SJCRH30 (cell line): ENCODE measurements around the gene KANSL1. TPM values are rescaled to one million over a fixed set of nuclear protein-coding genes. Genes with fewer than 3 reads are reported as not detected.
"Not testable (repeated sequence)": the region's sequence is repeated elsewhere in the genome, so short reads cannot be mapped to it uniquely, and the experiment has no call there.

Experiments used
- DNase-seq, 2 experiments: peaks; one replicate each; pipeline ENCODE4 v3.0.0-alpha.2; 2015 to 2020
- H3K27ac ChIP-seq: fragments of 250-450 bp; sonication (Bioruptor Pico); 2 replicates; pipeline ENCODE4 v1.5.1; 2020; ENCODE audit warnings: mild to moderate bottlenecking, moderate library complexity
- H3K27me3 ChIP-seq: fragments of 250-450 bp; sonication (Bioruptor Pico); 2 replicates; pipeline ENCODE4 v1.5.1; 2020; ENCODE audit warnings: mild to moderate bottlenecking, moderate library complexity
- H3K36me3 ChIP-seq: fragments of 250-450 bp; sonication (Bioruptor Pico); 2 replicates; pipeline ENCODE4 v1.5.1; 2020; ENCODE audit warnings: mild to moderate bottlenecking, moderate library complexity
- H3K4me1 ChIP-seq: fragments of 250-450 bp; sonication (Bioruptor Pico); 2 replicates; pipeline ENCODE4 v1.5.1; 2020; ENCODE audit warnings: mild to moderate bottlenecking, moderate library complexity
- H3K4me3 ChIP-seq: fragments of 250-450 bp; sonication (Bioruptor Pico); 2 replicates; pipeline ENCODE4 v1.5.1; 2020; ENCODE audit warnings: mild to moderate bottlenecking, moderate library complexity
- H3K9me3 ChIP-seq: fragments of 250-450 bp; sonication (Bioruptor Pico); replicated peaks from 2 replicates; pipeline ENCODE4 v1.5.1; 2020; ENCODE audit warnings: mild to moderate bottlenecking, moderate library complexity
- total RNA-seq: library from RNA; depleted of rRNA; stranded (reverse); fragments of >200 nt; shearing (Covaris generic); gene quantifications from 2 replicates; pipeline ENCODE4 v1.2.3, GENCODE V29; 2014

Gene KANSL1
- total RNA-seq, 1 experiment from 2014 or later: 79.0 TPM

DNA sequence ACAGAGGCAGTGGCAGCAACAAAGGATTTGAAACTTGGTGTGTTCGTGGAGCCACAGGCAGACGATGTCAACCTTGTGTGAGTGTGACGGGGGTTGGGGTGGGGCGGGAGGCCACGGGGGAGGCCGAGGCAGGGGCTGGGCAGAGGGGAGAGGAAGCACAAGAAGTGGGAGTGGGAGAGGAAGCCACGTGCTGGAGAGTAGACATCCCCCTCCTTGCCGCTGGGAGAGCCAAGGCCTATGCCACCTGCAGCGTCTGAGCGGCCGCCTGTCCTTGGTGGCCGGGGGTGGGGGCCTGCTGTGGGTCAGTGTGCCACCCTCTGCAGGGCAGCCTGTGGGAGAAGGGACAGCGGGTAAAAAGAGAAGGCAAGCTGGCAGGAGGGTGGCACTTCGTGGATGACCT, 168.6 kb downstream of the KANSL1 start:
- peaks cover 6% of the 10 kb centered on the region; the same call in 1 of the 2 replicates for H3K36me3 ChIP-seq

DNA sequence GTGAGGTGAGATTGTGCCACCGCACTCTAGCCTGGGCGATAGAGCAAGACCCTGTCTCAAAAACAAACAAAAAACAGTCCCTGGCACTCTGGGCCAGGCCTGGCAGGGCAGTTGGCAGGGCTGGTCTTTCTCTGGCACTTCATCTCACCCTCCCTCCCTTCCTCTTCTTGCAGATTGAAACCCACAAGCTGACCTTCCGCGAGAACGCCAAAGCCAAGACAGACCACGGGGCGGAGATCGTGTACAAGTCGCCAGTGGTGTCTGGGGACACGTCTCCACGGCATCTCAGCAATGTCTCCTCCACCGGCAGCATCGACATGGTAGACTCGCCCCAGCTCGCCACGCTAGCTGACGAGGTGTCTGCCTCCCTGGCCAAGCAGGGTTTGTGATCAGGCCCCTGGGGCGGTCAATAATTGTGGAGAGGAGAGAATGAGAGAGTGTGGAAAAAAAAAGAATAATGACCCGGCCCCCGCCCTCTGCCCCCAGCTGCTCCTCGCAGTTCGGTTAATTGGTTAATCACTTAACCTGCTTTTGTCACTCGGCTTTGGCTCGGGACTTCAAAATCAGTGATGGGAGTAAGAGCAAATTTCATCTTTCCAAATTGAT, 169.3 kb downstream of the KANSL1 start:
- no peak for DNase-seq
- H3K36me3 ChIP-seq: peaks cover 5% of the 10 kb centered on the region; the same call in 1 of the 2 replicates
- no peaks in the 10 kb centered on the region for H3K27me3 ChIP-seq
- H3K4me1 ChIP-seq: no peaks in the 10 kb centered on the region
- no peaks in the 10 kb centered on the region for H3K9me3 ChIP-seq
- no peak overlapping the region for H3K4me3 ChIP-seq
- no peak overlapping the region for H3K27ac ChIP-seq

More for the DNA sequence above, 168.6 kb downstream of the KANSL1 start:
- Histone ChIP-seq H3K4me3 (no peak overlapping the region), H3K9me3 (no peaks in the 10 kb centered on the region), H3K27ac (no peak overlapping the region), H3K27me3 (no peaks in the 10 kb centered on the region), H3K4me1 (no peaks in the 10 kb centered on the region)
- no peak for DNase-seq

DNA sequence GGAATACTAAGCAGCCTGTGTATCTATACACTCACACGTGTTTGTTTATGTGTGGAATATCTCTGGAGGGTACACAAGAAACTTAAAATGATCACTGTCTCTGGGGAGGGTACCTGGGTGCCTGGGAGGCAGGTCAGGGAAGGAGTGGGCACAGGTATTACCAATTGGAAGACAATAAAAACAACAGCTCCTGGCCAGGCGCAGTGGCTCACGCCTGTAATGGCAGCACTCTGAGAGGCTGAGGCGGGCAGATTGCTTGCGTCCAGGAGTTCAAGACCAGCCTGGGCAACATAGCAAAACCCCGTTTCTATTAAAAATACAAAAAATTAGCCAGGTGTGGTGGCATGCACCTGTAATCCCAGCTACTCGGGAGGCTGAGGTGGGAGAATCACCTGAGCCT, 169.9 kb downstream of the KANSL1 start:
- DNase-seq: not testable (repeated sequence)

DNA sequence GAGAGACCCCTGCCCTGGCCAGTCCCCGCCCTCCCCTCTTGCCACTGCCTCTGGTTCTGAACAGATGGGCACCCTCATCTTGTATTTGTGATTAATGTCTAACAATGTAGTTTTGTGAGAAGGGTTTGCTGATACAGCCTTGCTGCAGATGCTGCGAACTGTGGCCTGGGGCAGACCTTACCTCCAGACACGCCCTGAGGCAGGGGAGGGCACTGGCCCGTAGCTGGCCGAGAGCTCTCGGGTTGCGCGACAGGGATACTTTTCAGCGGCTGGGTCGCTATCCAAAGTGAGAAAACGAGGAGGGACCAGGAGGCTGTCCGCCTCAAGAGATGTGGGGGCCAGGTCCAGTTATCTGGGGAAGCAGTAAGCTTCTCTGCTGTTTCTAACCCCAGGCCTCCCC, 172.2 kb downstream of the KANSL1 start:
- Histone ChIP-seq H3K27me3 (no peaks in the 10 kb centered on the region), H3K4me1 (no peaks in the 10 kb centered on the region), H3K9me3 (no peaks in the 10 kb centered on the region), H3K36me3 (no peaks in the 10 kb centered on the region; the same call in 1 of the 2 replicates), H3K4me3 (no peak overlapping the region), H3K27ac (no peak overlapping the region)
- no peak for DNase-seq

More for the DNA sequence above, 169.9 kb downstream of the KANSL1 start:
- not testable (repeated sequence) for H3K36me3 ChIP-seq, H3K27me3 ChIP-seq, H3K4me3 ChIP-seq, H3K4me1 ChIP-seq, H3K27ac ChIP-seq, H3K9me3 ChIP-seq

DNA sequence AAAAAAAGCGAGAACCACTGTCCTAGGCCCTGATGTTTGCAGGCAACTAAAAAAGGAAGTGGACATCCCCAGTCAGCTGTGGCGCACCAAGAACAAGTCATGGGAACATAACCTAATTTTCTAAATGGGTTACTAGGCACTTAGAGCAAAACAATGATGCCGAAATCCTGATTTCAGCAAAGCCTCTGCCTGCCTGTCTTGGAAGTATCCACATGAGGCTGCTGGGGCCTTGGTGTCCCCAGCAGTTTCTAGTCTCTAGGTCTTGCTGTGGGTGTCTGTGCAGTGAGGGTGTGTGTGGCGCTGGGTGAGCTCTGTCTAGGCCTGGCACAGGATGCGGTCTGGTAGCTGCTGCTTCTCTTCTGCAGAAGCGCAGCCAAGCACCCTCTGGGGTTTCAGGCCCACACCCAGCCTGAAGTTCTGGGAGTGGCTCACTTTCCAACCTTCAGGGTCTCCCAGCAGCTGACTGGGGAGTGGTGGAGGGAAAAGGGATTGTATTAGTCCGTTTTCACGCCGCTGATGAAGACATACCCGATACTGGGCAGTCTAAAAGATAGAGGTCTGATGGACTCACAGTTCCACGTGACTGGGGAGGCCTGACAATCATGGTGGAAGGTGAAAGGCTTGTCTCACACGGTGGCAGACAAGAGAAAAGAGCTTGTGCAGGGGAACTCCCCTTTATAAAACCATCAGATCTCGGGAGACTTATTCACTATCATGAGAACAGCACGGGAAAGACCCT, 173.0 kb downstream of the KANSL1 start:
- DNase-seq: no peak

DNA sequence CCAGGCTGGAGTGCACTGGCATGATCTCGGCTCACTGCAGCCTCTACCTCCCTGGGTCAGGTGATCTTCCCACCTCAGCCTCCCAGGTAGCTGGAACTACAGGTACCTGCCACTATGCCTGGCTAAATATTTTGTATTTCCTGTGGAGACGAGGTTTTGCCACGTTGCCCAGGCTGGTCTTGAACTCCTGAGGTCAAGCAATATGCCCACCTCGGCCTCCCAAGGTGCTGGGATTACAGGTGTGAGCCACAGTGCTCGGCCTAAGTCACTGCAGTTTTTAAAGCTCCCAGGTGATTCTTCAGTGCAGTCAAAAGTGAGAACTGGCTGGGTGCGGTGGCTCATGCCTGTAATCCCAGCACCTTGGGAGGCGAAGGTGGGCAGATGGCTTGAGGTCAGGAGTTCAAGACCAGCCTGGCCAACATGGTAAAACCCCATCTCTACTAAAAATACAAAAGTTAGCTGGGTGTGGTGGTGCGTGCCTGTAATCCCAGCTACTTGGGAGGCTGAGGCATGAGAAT, 173.8 kb downstream of the KANSL1 start:
- not testable (repeated sequence) for H3K4me1 ChIP-seq

More for the DNA sequence above, 173.0 kb downstream of the KANSL1 start:
- Histone ChIP-seq H3K9me3 (no peaks in the 10 kb centered on the region), H3K27me3 (no peaks in the 10 kb centered on the region), H3K36me3 (no peaks in the 10 kb centered on the region; the same call in 1 of the 2 replicates), H3K4me1 (no peaks in the 10 kb centered on the region), H3K4me3 (no peak overlapping the region), H3K27ac (no peak overlapping the region)

DNA sequence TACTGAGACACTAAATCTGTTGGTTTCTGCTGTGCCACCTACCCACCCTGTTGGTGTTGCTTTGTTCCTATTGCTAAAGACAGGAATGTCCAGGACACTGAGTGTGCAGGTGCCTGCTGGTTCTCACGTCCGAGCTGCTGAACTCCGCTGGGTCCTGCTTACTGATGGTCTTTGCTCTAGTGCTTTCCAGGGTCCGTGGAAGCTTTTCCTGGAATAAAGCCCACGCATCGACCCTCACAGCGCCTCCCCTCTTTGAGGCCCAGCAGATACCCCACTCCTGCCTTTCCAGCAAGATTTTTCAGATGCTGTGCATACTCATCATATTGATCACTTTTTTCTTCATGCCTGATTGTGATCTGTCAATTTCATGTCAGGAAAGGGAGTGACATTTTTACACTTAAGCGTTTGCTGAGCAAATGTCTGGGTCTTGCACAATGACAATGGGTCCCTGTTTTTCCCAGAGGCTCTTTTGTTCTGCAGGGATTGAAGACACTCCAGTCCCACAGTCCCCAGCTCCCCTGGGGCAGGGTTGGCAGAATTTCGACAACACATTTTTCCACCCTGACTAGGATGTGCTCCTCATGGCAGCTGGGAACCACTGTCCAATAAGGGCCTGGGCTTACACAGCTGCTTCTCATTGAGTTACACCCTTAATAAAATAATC, 179.6 kb downstream of the KANSL1 start:
- 0 out of 2 replicates have a peak overlapping the region, but pooled peaks have one; percentile 4 for H3K27ac ChIP-seq
- H3K4me3 ChIP-seq: no peak overlapping the region
- H3K36me3 ChIP-seq: no peaks in the 10 kb centered on the region
- H3K27me3 ChIP-seq: no peaks in the 10 kb centered on the region
- H3K4me1 ChIP-seq: peaks cover 18% of the 10 kb centered on the region
- no peaks in the 10 kb centered on the region for H3K9me3 ChIP-seq
- DNase-seq: peak; percentile 69 to 77

More for the DNA sequence above, 173.8 kb downstream of the KANSL1 start:
- H3K36me3 ChIP-seq, DNase-seq, H3K27ac ChIP-seq, H3K27me3 ChIP-seq, H3K4me3 ChIP-seq, H3K9me3 ChIP-seq: not testable (repeated sequence)

DNA sequence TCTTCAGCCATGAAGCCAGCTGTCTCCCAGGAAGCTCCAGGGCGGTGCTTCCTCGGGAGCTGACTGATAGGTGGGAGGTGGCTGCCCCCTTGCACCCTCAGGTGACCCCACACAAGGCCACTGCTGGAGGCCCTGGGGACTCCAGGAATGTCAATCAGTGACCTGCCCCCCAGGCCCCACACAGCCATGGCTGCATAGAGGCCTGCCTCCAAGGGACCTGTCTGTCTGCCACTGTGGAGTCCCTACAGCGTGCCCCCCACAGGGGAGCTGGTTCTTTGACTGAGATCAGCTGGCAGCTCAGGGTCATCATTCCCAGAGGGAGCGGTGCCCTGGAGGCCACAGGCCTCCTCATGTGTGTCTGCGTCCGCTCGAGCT, 180.1 kb downstream of the KANSL1 start:
- H3K4me3 ChIP-seq: no peak overlapping the region
- peaks cover 18% of the 10 kb centered on the region for H3K4me1 ChIP-seq
- H3K27ac ChIP-seq: no peak overlapping the region
- DNase-seq: no peak
- no peaks in the 10 kb centered on the region for H3K9me3 ChIP-seq
- H3K36me3 ChIP-seq: no peaks in the 10 kb centered on the region
- H3K27me3 ChIP-seq: no peaks in the 10 kb centered on the region

DNA sequence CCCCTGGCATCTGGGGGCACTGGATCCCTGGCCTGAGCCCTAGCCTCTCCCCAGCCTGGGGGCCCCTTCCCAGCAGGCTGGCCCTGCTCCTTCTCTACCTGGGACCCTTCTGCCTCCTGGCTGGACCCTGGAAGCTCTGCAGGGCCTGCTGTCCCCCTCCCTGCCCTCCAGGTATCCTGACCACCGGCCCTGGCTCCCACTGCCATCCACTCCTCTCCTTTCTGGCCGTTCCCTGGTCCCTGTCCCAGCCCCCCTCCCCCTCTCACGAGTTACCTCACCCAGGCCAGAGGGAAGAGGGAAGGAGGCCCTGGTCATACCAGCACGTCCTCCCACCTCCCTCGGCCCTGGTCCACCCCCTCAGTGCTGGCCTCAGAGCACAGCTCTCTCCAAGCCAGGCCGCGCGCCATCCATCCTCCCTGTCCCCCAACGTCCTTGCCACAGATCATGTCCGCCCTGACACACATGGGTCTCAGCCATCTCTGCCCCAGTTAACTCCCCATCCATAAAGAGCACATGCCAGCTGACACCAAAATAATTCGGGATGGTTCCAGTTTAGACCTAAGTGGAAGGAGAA, 180.6 kb downstream of the KANSL1 start:
- Histone ChIP-seq H3K27ac (no peak overlapping the region), H3K9me3 (no peaks in the 10 kb centered on the region), H3K36me3 (no peaks in the 10 kb centered on the region), H3K4me1 (peaks cover 18% of the 10 kb centered on the region), H3K27me3 (no peaks in the 10 kb centered on the region), H3K4me3 (no peak overlapping the region)
- no peak for DNase-seq

DNA sequence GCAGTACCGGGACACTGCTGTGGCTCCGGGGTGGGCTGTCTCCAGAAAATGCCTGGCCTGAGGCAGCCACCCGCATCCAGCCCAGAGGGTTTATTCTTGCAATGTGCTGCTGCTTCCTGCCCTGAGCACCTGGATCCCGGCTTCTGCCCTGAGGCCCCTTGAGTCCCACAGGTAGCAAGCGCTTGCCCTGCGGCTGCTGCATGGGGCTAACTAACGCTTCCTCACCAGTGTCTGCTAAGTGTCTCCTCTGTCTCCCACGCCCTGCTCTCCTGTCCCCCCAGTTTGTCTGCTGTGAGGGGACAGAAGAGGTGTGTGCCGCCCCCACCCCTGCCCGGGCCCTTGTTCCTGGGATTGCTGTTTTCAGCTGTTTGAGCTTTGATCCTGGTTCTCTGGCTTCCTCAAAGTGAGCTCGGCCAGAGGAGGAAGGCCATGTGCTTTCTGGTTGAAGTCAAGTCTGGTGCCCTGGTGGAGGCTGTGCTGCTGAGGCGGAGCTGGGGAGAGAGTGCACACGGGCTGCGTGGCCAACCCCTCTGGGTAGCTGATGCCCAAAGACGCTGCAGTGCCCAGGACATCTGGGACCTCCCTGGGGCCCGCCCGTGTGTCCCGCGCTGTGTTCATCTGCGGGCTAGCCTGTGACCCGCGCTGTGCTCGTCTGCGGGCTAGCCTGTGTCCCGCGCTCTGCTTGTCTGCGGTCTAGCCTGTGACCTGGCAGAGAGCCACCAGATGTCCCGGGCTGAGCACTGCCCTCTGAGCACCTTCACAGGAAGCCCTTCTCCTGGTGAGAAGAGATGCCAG, 181.3 kb downstream of the KANSL1 start:
- no peak overlapping the region for H3K27ac ChIP-seq
- peaks cover 18% of the 10 kb centered on the region for H3K4me1 ChIP-seq
- no peaks in the 10 kb centered on the region for H3K36me3 ChIP-seq
- H3K9me3 ChIP-seq: no peaks in the 10 kb centered on the region
- no peaks in the 10 kb centered on the region for H3K27me3 ChIP-seq
- no peak overlapping the region for H3K4me3 ChIP-seq
- DNase-seq: no peak

DNA sequence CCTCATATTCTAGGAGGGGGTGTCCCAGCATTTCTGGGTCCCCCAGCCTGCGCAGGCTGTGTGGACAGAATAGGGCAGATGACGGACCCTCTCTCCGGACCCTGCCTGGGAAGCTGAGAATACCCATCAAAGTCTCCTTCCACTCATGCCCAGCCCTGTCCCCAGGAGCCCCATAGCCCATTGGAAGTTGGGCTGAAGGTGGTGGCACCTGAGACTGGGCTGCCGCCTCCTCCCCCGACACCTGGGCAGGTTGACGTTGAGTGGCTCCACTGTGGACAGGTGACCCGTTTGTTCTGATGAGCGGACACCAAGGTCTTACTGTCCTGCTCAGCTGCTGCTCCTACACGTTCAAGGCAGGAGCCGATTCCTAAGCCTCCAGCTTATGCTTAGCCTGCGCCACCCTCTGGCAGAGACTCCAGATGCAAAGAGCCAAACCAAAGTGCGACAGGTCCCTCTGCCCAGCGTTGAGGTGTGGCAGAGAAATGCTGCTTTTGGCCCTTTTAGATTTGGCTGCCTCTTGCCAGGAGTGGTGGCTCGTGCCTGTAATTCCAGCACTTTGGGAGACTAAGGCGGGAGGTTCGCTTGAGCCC, 182.5 kb downstream of the KANSL1 start:
- H3K4me3 ChIP-seq: no peak overlapping the region
- H3K4me1 ChIP-seq: peaks cover 18% of the 10 kb centered on the region
- H3K27ac ChIP-seq: no peak overlapping the region
- no peaks in the 10 kb centered on the region for H3K36me3 ChIP-seq
- no peak for DNase-seq
- no peaks in the 10 kb centered on the region for H3K27me3 ChIP-seq
- no peaks in the 10 kb centered on the region for H3K9me3 ChIP-seq

DNA sequence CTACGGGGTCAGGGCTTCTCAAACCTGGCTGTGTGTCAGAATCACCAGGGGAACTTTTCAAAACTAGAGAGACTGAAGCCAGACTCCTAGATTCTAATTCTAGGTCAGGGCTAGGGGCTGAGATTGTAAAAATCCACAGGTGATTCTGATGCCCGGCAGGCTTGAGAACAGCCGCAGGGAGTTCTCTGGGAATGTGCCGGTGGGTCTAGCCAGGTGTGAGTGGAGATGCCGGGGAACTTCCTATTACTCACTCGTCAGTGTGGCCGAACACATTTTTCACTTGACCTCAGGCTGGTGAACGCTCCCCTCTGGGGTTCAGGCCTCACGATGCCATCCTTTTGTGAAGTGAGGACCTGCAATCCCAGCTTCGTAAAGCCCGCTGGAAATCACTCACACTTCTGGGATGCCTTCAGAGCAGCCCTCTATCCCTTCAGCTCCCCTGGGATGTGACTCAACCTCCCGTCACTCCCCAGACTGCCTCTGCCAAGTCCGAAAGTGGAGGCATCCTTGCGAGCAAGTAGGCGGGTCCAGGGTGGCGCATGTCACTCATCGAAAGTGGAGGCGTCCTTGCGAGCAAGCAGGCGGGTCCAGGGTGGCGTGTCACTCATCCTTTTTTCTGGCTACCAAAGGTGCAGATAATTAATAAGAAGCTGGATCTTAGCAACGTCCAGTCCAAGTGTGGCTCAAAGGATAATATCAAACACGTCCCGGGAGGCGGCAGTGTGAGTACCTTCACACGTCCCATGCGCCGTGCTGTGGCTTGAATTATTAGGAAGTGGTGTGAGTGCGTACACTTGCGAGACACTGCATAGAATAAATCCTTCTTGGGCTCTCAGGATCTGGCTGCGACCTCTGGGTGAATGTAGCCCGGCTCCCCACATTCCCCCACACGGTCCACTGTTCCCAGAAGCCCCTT, 183.3 kb downstream of the KANSL1 start:
- H3K4me1 ChIP-seq: peaks cover 18% of the 10 kb centered on the region
- no peaks in the 10 kb centered on the region for H3K9me3 ChIP-seq
- DNase-seq: no peak
- no peaks in the 10 kb centered on the region for H3K36me3 ChIP-seq
- H3K27ac ChIP-seq: no peak overlapping the region
- H3K27me3 ChIP-seq: no peaks in the 10 kb centered on the region
- no peak overlapping the region for H3K4me3 ChIP-seq

DNA sequence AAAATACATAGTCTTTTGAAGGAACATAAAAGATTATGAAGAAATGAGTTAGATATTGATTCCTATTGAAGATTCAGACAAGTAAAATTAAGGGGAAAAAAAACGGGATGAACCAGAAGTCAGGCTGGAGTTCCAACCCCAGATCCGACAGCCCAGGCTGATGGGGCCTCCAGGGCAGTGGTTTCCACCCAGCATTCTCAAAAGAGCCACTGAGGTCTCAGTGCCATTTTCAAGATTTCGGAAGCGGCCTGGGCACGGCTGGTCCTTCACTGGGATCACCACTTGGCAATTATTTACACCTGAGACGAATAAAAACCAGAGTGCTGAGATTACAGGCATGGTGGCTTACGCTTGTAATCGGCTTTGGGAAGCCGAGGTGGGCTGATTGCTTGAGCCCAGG, 184.6 kb downstream of the KANSL1 start:
- no peak for DNase-seq
- H3K4me1 ChIP-seq: peaks cover 12% of the 10 kb centered on the region
- no peaks in the 10 kb centered on the region for H3K36me3 ChIP-seq
- H3K9me3 ChIP-seq: no peaks in the 10 kb centered on the region
- no peaks in the 10 kb centered on the region for H3K27me3 ChIP-seq
- no peak overlapping the region for H3K4me3 ChIP-seq
- no peak overlapping the region for H3K27ac ChIP-seq
